NCI-H524 treated with DMSO at 0.1 percent for 48 hours (cell line): ENCODE results near the gene SMIM24.
"Not testable (repeated sequence)": the region's sequence is repeated elsewhere in the genome, so short reads cannot be mapped to it uniquely, and the experiment has no call there.

Experiments
- DNase-seq: peaks from one replicate; lab custom pipeline; 2025; lab: John Stamatoyannopoulos, UW

Gene SMIM24

GRCh38 chr19:3514930-3515329 is 34.6 kb upstream of the SMIM24 start:
- DNase-seq, result no peak

- DNase-seq, result no peak
Observed at GRCh38 chr19:3513229-3514140, 33.2 kb upstream of the SMIM24 start.

GRCh38 chr19:3512562-3513228 is 32.4 kb upstream of the SMIM24 start:
- no peak for DNase-seq

- DNase-seq, result no peak
Observed at GRCh38 chr19:3511506-3512251, 31.4 kb upstream of the SMIM24 start.

- no peak for DNase-seq
Observed at GRCh38 chr19:3510727-3511126, 30.4 kb upstream of the SMIM24 start.

GRCh38 chr19:3509566-3509989 is 29.3 kb upstream of the SMIM24 start:
- DNase-seq, result no peak

- DNase-seq, result no peak
Observed at GRCh38 chr19:3508771-3509535, 28.6 kb upstream of the SMIM24 start.

GRCh38 chr19:3508121-3508661 is 27.9 kb upstream of the SMIM24 start:
- DNase-seq, result not testable (repeated sequence)

- no peak for DNase-seq
Observed at GRCh38 chr19:3507371-3508120, 27.2 kb upstream of the SMIM24 start.

GRCh38 chr19:3506384-3507340 is 26.3 kb upstream of the SMIM24 start:
- DNase-seq, result no peak

- DNase-seq, result peak; percentile 90
Observed at GRCh38 chr19:3505598-3506383, 25.5 kb upstream of the SMIM24 start, which contains the start of gene FZR1. Gene FZR1, plus strand, starts transcription at chr19:3506311. Its CDS starts 16,679 bp downstream, at chr19:3522990.

- no peak for DNase-seq
Observed at GRCh38 chr19:3504735-3505134, 24.4 kb upstream of the SMIM24 start.

- DNase-seq, result no peak
Observed at GRCh38 chr19:3503036-3503572, 22.8 kb upstream of the SMIM24 start.

- no peak for DNase-seq
Observed at GRCh38 chr19:3501780-3502179, 21.5 kb upstream of the SMIM24 start.

GRCh38 chr19:3500429-3501101 is 20.2 kb upstream of the SMIM24 start, which contains the start of gene DOHH:
Gene DOHH, minus strand, starts transcription at chr19:3500674. Its CDS starts 3,860 bp downstream, at chr19:3496814.
- peak; percentile 90 for DNase-seq

GRCh38 chr19:3499738-3500428 is 19.6 kb upstream of the SMIM24 start:
- DNase-seq, result no peak
